HG02642 (cell line): Measurements from ENCODE around the gene INPP5A.

Experiments
- ATAC-seq: cut with Tn5 transposase; IDR thresholded peaks from one replicate; pipeline ENCODE4 v1.9.1; 2021; ENCODE audit warnings: mild to moderate bottlenecking; ENCODE audit not compliant: unreplicated experiment, poor library complexity

Gene INPP5A

GRCh38 chr10:132638130-132638515 is 100.5 kb downstream of the INPP5A start:
- ATAC-seq: no peak

DNA sequence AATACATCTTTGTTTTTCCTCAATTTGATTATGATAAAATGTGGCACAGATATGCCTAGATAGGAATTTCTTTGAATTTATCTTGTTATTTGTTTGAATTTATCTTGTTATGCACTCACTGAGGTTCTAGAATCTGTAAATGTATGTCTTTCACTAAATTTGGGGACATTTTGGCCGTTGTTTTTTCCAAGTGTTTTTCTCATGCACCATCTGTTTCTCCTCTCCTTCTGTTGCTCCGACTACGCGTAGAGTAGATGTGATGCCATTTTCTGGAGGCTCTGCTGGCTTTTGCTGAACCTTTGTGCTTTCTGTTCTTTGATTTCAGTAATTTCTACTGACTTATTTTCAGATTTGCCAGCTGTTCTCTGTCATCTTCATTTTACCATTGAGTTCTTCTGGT is 101.9 kb downstream of the INPP5A start:
- no peak for ATAC-seq

DNA sequence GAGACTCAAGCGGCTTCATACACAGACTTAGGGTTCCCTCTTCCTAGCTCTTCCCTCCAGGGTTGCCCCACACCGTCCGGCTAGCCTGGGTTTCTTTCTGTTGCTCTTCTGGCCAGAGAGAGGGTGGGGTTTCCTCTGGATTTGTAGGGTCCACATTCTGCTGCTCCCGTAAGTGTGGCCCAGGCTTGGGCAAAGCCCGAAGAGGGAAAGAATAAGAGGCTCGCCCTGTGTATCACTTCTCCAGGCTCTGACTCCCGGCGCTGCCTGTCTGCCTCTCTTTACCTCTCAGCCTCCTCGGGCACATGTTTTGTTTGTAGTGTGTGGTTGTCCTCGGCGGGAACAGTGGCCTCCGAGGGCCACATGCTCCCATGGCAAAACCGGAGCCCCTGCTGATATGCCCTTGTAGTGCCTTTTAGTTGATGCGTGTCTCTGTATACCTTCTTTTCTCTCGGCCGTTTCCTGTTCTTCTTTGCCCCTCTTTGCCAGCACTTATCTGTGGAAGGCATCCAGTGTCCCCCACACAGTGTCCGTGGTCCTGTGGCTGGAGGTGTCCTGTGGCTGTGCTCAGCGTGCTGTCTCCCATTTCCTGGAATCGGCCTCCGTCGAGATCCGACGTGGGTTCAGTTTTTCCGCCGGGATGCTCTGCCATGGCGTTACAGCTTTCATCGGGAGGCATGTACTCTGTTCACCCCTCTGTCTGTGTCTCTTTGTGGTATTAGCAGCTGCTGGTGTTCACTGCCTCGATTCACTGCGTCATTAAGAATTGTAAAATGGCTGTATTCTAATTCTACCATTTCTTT is 102.9 kb downstream of the INPP5A start:
- no peak for ATAC-seq

GRCh38 chr10:132641401-132641800 is 103.8 kb downstream of the INPP5A start:
- ATAC-seq: no peak

DNA sequence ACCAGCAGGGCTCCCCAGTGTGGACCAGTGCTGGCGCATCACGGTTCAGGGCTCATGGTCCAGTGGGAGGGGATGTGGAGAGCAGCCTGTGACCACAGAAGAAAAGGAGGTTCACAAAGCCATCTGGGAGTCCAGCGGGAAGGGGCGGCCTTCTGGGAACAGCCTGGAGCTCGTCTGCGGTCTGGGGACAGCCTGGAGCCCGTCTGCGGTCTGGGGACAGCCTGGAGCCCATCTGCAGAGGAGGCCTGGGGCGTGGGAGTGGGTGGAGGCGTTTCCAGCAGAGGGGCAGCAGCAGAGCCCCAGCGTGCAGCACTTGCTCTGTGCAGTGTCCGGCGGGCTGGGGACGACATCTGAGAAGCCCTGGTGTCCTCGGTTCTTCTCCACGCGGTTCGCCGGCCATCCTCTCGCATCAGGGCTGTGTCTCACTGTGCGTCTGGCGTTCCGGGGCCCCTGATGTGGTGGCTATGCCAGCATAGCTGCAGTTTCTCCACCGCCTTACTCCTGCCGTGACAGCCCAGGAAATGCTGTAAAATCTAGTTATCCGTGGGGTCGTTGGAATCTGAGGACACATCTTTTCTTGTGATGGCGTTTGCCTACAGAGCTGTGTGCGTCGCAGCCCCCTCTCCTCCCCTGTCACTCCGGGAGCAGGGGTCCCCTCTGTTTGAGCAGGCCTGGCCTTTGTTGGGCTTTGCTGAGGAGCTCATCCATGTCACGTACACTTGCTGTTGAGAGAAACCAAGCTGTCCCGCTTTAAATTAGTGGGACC is 104.6 kb downstream of the INPP5A start:
- ATAC-seq: no peak

GRCh38 chr10:132642732-132643008 is 105.1 kb downstream of the INPP5A start:
- no peak for ATAC-seq

DNA sequence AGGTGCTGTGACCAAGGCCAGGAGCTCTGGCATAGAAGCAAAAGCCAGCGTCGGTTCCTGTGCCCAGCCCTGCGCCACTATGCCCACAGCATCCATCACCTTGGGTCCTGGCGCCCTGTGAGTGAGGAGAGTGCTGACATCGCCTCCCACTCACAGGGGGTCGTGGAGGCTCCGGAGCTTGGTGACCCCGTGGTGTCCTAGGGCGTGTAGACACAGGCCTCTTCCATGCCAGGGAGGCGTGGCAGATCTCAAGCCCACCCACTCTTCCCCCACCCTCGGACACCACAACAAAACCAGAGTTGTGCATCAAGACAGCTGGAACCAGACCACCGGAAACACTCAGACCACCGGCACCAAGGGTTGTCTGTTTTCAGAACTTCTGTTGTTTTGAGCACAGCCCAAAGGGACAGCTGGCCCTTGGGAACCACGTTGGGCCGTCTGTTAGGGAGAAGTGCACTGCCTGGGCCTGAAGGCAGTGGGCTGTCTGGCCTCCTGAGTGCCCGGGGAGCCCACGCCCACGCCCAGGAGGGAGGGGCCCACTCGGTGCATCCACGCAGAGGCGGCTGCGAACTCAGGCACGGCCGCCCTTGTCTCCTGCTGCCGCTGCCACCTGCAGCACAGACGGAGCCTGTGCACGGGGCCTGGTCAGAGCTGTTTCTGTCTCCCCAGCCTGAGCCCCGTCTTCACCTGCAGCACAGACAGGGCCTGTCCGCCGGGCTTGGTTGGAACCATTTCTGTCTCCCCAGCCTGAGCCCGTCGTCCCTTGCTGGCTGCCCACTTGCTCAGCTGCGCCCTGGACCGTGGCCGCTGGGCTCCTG is 106.3 kb downstream of the INPP5A start:
- no peak for ATAC-seq

DNA sequence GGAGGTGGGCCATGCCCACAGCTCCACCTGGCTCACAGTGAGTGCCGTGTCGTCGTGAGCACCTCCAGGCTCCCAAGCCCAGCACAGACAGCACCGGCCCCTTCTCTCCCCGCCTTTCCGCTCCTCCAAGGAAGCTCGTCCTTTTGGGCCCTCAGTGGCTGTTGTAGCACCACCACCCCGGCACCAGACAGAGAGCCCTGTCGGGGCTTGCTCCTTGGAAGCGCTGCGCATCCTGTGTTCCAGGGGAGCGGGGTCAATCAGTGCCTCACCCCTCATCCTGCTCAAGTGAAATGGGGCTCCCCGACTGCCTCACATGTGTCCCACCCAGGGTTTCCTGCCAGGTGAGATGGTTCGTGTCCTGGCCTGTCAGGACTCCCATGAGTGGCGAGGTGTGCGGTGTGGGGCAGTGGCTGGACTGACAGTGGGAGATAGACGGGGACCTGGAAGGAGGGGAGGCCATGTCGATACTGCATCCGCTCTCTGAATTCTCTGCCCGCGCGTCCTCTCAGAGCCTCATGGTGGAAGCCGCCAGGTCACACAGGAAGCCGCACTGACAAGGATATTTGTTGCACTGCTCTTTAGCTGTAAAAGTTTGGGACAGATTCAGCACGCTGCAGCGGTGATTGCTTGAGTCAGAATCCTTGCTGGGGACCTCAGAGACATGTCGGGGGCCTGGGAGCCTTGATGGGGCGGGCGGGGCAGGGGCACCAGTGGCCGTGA is 107.1 kb downstream of the INPP5A start:
- no peak for ATAC-seq

GRCh38 chr10:132645247-132645530 is 107.6 kb downstream of the INPP5A start:
- no peak for ATAC-seq

DNA sequence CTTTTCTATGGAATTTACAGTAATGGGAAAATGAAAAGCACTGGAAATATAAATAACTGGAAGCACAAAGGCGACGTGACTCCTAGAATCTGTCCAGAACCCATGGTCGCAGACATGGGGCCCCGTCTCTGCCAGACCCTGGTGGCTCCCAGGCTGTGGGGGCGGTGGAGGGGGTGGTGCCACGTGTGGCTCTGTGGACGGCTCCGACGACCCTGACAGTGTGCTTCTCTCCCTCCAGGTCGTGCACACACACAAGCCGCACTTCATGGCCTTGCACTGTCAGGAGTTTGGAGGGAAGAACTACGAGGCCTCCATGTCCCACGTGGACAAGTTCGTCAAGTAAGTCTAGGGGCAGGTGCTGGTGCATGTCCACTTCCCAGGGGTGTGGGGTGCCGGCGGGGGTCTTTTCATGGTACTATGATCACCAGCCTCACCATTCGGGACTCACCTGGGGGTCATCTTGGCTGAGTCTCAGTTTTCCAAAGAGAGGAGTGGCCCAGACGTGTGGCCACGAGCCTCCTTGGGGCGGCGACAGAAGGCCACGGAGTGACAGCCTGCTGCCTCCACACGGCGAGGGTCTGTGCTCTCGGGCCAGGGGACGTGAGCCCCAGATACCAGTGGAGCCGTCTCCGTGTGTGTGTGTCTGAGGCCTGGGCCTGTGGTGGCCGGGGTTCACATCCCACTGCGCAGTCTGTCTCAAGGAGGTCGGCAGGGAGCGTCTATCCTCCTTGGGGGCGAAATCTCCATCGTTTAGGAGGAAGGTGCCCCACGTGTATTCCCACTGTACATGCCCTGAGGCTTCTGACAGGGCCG is 108.2 kb downstream of the INPP5A start:
- ATAC-seq: no peak

DNA sequence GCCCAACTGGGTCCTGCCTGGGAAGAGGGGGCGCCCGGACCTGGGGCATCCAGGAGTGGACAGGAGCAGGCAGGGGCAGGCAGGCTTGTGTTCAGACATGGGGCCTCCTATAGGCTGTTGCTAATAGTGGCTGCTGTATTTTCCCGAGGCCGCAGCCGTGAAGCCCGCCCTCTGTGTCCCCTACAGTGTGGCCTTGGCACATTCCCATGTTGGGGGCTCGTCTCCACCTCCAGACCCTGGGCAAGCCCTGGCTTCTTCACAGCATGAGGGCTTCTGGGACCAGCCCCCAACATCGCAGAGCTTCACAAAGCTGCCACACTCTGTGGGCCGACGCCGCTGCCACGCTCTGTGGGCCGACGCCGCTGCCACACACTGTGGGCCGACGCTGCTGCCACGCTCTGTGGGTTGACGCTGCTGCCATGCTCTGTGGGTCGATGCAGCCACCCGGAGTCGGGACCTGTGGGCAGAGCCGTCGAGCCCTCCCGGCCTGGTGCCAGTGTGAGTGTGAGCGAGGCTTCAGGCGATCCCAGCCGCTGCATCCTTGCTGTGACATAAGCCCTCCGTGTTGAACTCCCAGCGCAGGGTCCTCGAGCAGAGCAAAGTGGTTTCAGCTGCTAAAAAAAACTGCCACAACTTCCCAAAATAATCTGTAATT is 109.0 kb downstream of the INPP5A start:
- ATAC-seq: no peak

- ATAC-seq: no peak
These were observed 109.8 kb downstream of the INPP5A start for GRCh38 chr10:132647424-132647823.

- ATAC-seq: no peak
These were observed 110.7 kb downstream of the INPP5A start for GRCh38 chr10:132648072-132648850.

GRCh38 chr10:132648851-132649528 is 111.4 kb downstream of the INPP5A start:
- ATAC-seq: no peak

GRCh38 chr10:132649651-132650360 is 112.2 kb downstream of the INPP5A start:
- ATAC-seq: no peak

- ATAC-seq: no peak
These were observed 113.1 kb downstream of the INPP5A start for GRCh38 chr10:132650611-132651250.

GRCh38 chr10:132651511-132652029 is 114.0 kb downstream of the INPP5A start:
- ATAC-seq: no peak
